Lower lobe of right lung (tissue), 2 donors: ENCODE data around the gene ELSPBP1. TPM values are rescaled to one million over a fixed set of nuclear protein-coding genes. Genes with fewer than 3 reads are reported as not detected.

Source experiments
- ATAC-seq, 2 donors: fragments of 200-7000 bp; cut with Tn5 transposase; one replicate each; pipeline ENCODE4 v1.9.1; 2020 to 2022; ENCODE audit warnings: mild to moderate bottlenecking in 2 of 2, moderate library complexity in 2 of 2
- DNase-seq: peaks from one replicate; pipeline ENCODE4 v3.0.0-alpha.2; 2020
- H3K27ac ChIP-seq: fragments of 200-600 bp; one replicate; pipeline ENCODE4 v1.8.0; 2022
- H3K27me3 ChIP-seq: fragments of 200-600 bp; one replicate; pipeline ENCODE4 v1.8.0; 2022; ENCODE audit warnings: low read depth
- H3K36me3 ChIP-seq: fragments of 200-600 bp; one replicate; pipeline ENCODE4 v1.8.0; 2022; ENCODE audit warnings: mild to moderate bottlenecking
- H3K4me1 ChIP-seq: fragments of 200-600 bp; one replicate; pipeline ENCODE4 v1.8.0; 2022
- H3K4me3 ChIP-seq: fragments of 200-600 bp; one replicate; pipeline ENCODE4 v1.8.0; 2022; ENCODE audit warnings: mild to moderate bottlenecking
- H3K9me3 ChIP-seq: fragments of 200-600 bp; one replicate; pipeline ENCODE4 v1.8.0; 2022
- CTCF ChIP-seq: fragments of 200-600 bp; IDR thresholded peaks from one replicate; pipeline ENCODE4 v1.8.0; 2022; ENCODE audit warnings: antibody characterized with exemption, mild to moderate bottlenecking
- intact Hi-C: fragments of 100-400 bp; cut with DNase I; formaldehyde crosslinking; loops from one replicate; pipeline ENCODE4 v1.11.0; 2022
- total RNA-seq: library from RNA; stranded (reverse); fragmentation: NEBNext Ultra II Directional; extraction: Animal tissue kit (Norgen Biotek cat#: 25700); gene quantifications from one replicate; pipeline ENCODE4 v1.2.1, GENCODE V29; 2021
- donor health status: DM: no; HTN: yes; CAD: no; lungs with severe emphysema.

Gene ELSPBP1
- total RNA-seq, 1 donor from 2014 or later, result not detected

- intact Hi-C loops, result no loop called here
- Histone ChIP-seq H3K4me1 (no peaks in the 10 kb centered on the region), H3K27me3 (peaks cover 12% of the 10 kb centered on the region), H3K9me3 (no peaks in the 10 kb centered on the region), H3K4me3 (no peak within 1 kb of the TSS), H3K27ac (no peak within 1 kb of the TSS), H3K36me3 (no peaks in the 10 kb centered on the region)
- ATAC-seq (no peak), DNase-seq (no peak)
- no peak for TF ChIP-seq CTCF
Measured at GRCh38 chr19:48043675-48044258, 49.3 kb downstream of the ELSPBP1 start, which contains the start of gene CABP5. TSS of gene CABP5 (minus strand) at chr19:48044079. CDS start at chr19:48043922, 157 bp downstream.

- Histone ChIP-seq H3K9me3 (no peaks in the 10 kb centered on the region), H3K27ac (no peak overlapping the region), H3K4me1 (no peaks in the 10 kb centered on the region), H3K27me3 (peaks cover 12% of the 10 kb centered on the region), H3K4me3 (no peak overlapping the region), H3K36me3 (no peaks in the 10 kb centered on the region)
- DNase-seq (no peak), ATAC-seq (no peak)
- no peak for TF ChIP-seq CTCF
- intact Hi-C loops, result no loop called here
Measured at GRCh38 chr19:48044561-48044960, 50.1 kb downstream of the ELSPBP1 start.

GRCh38 chr19:48051335-48052033 lies 57.1 kb downstream of the ELSPBP1 start:
- no peaks in the 10 kb centered on the region for H3K4me1 ChIP-seq
- H3K27ac ChIP-seq, result no peak overlapping the region
- intact Hi-C loops, result no loop called here
- no peaks in the 10 kb centered on the region for H3K27me3 ChIP-seq
- no peak for TF ChIP-seq CTCF
- ATAC-seq (no peak), DNase-seq (no peak)
- H3K4me3 ChIP-seq, result no peak overlapping the region
- no peaks in the 10 kb centered on the region for H3K9me3 ChIP-seq
- peaks cover 7% of the 10 kb centered on the region for H3K36me3 ChIP-seq

- no peak for TF ChIP-seq CTCF
- Histone ChIP-seq H3K4me1 (no peaks in the 10 kb centered on the region), H3K9me3 (no peaks in the 10 kb centered on the region), H3K36me3 (peaks cover 7% of the 10 kb centered on the region), H3K27ac (no peak overlapping the region), H3K27me3 (no peaks in the 10 kb centered on the region), H3K4me3 (no peak overlapping the region)
- no peak for DNase-seq
- no peak for ATAC-seq
- intact Hi-C loops, result no loop called here
Measured at GRCh38 chr19:48053076-48053475, 58.6 kb downstream of the ELSPBP1 start.

- H3K36me3 ChIP-seq, result peaks cover 7% of the 10 kb centered on the region
- ATAC-seq (no peak), DNase-seq (no peak)
- H3K27me3 ChIP-seq, result no peaks in the 10 kb centered on the region
- TF ChIP-seq CTCF, result no peak
- no peaks in the 10 kb centered on the region for H3K4me1 ChIP-seq
- H3K4me3 ChIP-seq, result no peak overlapping the region
- H3K27ac ChIP-seq, result no peak overlapping the region
- intact Hi-C loops, result no loop called here
- H3K9me3 ChIP-seq, result no peaks in the 10 kb centered on the region
Measured at GRCh38 chr19:48053856-48054255, 59.4 kb downstream of the ELSPBP1 start.
